Measurements from ENCODE around the gene SPATS2L. TPM values are rescaled to one million over a fixed set of nuclear protein-coding genes. Genes with fewer than 3 reads are reported as not detected.

The SPATS2L gene
- total and polyA plus RNA-seq, 2 of the 13 experiments (the other 11 are each of a cell fraction or from before 2014, with no cell fraction given), result 154 to 212 TPM

GRCh38 chr2:200302940-200303727 is 3.4 kb upstream of the SPATS2L start (continued):
- TF ChIP-seq MED13 (CRISPR knock-in tag; IDR thresholded peaks at IDR 0.05) (no peak), MEIS2 (CRISPR knock-in tag; IDR thresholded peaks at IDR 0.05) (no peak), ARHGAP35 (CRISPR knock-in tag; IDR thresholded peaks at IDR 0.05; ENCODE audit: borderline replicate concordance) (no peak), CSRNP2 (CRISPR knock-in tag; conservative IDR thresholded peaks at IDR 0.05; ENCODE audit: low read depth) (no peak), GABPA (IDR thresholded peaks at IDR 0.05; ENCODE audit: low read depth, low read length) (peak; percentile 23; the same call in 1 of the 2 replicates), GABPA (CRISPR knock-in tag; IDR thresholded peaks at IDR 0.05; ENCODE audit: low read depth) (peak; percentile 91), KDM5A (IDR thresholded peaks at IDR 0.05; ENCODE audit: borderline replicate concordance, low read length) (no peak; the same call in 1 of the 2 replicates), KMT2A (CRISPR knock-in tag; IDR thresholded peaks at IDR 0.05) (0 out of 2 replicates have a peak, but pooled peaks have one; percentile 13), ZNF816 (CRISPR knock-in tag; IDR thresholded peaks at IDR 0.05; ENCODE audit: borderline replicate concordance) (no peak), RORA (CRISPR knock-in tag; IDR thresholded peaks at IDR 0.05) (no peak), ZNF317 (CRISPR knock-in tag; IDR thresholded peaks at IDR 0.05) (no peak), ZNF800 (CRISPR knock-in tag; IDR thresholded peaks at IDR 0.05) (peak; percentile 43; the same call in 1 of the 2 replicates), ZNF484 (CRISPR knock-in tag; IDR thresholded peaks at IDR 0.05; ENCODE audit: borderline replicate concordance, low read depth) (no peak), ZNF430 (CRISPR knock-in tag; IDR thresholded peaks at IDR 0.05) (no peak), HMGA1 (CRISPR knock-in tag; conservative IDR thresholded peaks at IDR 0.05) (no peak), KDM5B (CRISPR knock-in tag; IDR thresholded peaks at IDR 0.05; ENCODE audit: borderline replicate concordance) (no peak), WIZ (CRISPR knock-in tag; IDR thresholded peaks at IDR 0.05) (no peak), ZBTB21 (CRISPR knock-in tag; IDR thresholded peaks at IDR 0.05) (peak; percentile 71; the same call in 1 of the 2 replicates), CREM (IDR thresholded peaks at IDR 0.05) (peak; percentile 88), CREM (CRISPR knock-in tag; IDR thresholded peaks at IDR 0.05) (no peak)
- TF ChIP-seq, protein P1, sequence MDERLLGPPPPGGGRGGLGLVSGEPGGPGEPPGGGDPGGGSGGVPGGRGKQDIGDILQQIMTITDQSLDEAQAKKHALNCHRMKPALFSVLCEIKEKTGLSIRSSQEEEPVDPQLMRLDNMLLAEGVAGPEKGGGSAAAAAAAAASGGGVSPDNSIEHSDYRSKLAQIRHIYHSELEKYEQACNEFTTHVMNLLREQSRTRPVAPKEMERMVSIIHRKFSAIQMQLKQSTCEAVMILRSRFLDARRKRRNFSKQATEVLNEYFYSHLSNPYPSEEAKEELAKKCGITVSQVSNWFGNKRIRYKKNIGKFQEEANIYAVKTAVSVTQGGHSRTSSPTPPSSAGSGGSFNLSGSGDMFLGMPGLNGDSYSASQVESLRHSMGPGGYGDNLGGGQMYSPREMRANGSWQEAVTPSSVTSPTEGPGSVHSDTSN (CRISPR knock-in tag; IDR thresholded peaks at IDR 0.05), result no peak
- TF ChIP-seq, protein P2, sequence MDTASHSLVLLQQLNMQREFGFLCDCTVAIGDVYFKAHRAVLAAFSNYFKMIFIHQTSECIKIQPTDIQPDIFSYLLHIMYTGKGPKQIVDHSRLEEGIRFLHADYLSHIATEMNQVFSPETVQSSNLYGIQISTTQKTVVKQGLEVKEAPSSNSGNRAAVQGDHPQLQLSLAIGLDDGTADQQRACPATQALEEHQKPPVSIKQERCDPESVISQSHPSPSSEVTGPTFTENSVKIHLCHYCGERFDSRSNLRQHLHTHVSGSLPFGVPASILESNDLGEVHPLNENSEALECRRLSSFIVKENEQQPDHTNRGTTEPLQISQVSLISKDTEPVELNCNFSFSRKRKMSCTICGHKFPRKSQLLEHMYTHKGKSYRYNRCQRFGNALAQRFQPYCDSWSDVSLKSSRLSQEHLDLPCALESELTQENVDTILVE (CRISPR knock-in tag; IDR thresholded peaks at IDR 0.05), result peak; percentile 65; the same call in 1 of the 2 replicates
- TF ChIP-seq, protein P3, sequence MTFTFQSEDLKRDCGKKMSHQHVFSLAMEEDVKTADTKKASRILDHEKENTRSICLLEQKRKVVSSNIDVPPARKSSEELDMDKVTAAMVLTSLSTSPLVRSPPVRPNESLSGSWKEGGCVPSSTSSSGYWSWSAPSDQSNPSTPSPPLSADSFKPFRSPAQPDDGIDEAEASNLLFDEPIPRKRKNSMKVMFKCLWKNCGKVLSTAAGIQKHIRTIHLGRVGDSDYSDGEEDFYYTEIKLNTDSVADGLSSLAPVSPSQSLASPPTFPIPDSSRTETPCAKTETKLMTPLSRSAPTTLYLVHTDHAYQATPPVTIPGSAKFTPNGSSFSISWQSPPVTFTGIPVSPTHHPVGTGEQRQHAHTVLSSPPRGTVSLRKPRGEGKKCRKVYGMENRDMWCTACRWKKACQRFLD (CRISPR knock-in tag; IDR thresholded peaks at IDR 0.05; ENCODE audit: borderline replicate concordance), result no peak
